NOMO-1 (cell line): Measurements from ENCODE around the gene ANGPTL4.
"Not testable (repeated sequence)": the region's sequence is repeated elsewhere in the genome, so short reads cannot be mapped to it uniquely, and the experiment has no call there.

Source experiments
- DNase-seq, 2 experiments: peaks; one replicate each; lab custom pipeline; 2025; ENCODE audit not compliant: unreplicated experiment in 2 of 2; lab: John Stamatoyannopoulos, UW

Gene ANGPTL4

DNA sequence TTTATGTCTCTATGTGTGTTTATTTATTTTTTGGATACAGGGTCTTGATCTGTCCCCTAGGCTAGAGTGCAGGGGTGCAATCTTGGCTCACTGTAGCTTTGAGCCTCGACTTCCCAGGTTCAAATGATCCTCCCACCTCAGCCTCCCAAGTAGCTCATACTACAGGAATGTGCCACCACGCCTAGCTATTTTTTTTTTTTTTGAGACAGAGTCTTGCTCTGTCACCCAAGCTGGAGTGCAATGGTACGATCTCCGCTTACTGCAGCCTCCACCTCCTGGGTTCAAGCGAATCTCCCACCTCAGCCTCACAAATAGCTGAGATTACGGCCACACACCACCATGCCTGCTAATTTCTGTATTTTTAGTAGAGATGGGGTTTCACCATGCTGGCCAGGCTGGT, 5.0 kb upstream of the ANGPTL4 start:
- no peak for DNase-seq

- DNase-seq: no peak
Measured at GRCh38 chr19:8360196-8360595, 3.8 kb upstream of the ANGPTL4 start.

DNA sequence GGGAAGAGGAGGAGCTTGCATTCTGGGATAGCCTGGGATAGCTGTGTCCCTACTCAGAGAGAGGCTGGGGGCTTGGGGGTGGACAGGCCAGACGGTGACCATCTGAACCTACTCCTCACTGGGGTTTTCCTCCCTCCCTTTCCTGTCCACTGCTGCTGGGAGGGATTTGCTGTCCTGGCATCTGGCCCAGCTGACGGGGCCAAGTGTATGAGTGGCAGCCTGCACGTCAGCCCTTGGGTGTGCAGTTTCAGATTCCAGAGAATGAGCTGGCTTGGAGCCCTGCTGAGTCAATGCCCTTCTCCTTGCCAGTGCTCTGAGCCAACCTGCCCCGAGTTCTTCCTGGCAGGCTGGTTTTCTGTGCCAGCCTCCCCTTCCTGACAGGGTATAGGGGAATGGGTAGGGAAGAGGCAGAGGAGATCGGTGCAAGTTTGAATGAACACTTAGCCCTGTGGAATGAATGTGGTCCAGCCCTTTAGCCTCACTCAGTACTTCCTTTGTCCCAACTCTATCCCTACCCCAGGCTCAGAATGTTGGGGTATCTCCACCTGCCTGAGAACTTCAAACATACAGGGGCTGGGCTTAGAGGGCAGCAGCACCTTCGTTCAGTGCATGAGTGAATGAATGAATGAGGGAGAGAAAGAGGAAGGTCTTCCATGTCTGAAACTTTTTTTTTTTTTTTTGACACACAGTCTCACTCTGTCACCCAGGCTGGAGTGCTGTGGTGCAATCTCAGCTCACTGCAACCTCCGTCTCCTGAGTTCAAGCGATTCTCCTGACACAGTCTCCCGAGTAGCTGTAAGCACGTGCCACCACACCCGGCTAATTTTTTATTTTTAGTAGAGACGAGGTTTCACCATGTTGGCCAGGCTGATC, 1.8 kb upstream of the ANGPTL4 start:
- peak in 1 of 2 experiments; percentile 25 for DNase-seq

DNA sequence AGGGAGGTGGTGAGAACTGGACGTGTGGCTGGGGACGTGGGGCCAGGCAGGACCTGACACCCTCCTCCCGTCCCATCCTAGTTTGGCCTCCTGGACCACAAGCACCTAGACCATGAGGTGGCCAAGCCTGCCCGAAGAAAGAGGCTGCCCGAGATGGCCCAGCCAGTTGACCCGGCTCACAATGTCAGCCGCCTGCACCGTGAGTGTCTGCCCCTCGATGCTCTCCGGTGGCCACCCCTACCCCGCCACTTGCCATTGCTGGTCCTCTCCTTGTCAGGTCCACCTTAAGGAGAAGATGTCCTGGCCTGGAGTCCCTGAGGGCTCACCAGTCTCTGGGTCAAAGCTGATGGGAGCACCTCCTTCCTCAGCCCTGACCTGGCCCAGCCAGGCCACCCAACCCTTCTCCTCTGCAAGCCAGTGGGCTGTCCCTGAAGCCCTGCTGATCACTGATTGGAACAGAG, 2.2 kb downstream of the ANGPTL4 start:
- DNase-seq: no peak

- DNase-seq: no peak
Measured at GRCh38 chr19:8366961-8367326, 3.0 kb downstream of the ANGPTL4 start.

DNA sequence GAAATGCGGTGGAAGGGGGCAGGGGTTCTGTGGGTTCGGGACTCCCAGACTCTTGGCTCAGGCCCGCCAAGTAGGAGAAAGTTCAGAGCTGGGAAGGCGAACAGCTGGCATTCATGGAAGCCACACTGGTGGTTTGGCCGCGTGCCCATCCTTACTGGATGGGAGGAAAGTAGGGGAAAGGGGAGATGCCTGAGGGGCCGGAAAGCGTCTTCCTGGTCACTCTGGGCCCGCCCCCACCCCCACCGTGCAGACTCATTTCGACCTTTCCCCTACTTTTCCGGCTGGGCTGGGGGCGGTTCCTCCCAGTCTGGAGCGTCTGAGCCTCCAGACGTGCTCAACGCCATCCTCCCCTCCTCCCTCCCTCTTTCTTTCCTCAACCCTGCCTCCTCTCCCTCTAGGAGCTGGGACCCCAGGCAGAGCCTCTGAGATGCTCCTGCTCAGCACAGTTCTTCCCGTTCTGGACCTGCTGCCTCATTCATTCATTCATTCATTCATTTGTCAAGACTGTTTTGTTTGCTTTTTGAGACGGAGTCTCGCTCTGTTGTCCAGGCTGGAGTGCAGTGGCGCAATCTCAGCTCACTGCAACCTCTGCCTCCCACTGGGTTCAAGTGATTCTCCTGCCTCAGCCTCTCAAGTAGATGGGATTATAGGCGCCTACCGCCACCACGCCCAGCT, 3.5 kb downstream of the ANGPTL4 start:
- DNase-seq: no peak

GRCh38 chr19:8370176-8371010, 6.4 kb downstream of the ANGPTL4 start:
- DNase-seq: no peak

DNA sequence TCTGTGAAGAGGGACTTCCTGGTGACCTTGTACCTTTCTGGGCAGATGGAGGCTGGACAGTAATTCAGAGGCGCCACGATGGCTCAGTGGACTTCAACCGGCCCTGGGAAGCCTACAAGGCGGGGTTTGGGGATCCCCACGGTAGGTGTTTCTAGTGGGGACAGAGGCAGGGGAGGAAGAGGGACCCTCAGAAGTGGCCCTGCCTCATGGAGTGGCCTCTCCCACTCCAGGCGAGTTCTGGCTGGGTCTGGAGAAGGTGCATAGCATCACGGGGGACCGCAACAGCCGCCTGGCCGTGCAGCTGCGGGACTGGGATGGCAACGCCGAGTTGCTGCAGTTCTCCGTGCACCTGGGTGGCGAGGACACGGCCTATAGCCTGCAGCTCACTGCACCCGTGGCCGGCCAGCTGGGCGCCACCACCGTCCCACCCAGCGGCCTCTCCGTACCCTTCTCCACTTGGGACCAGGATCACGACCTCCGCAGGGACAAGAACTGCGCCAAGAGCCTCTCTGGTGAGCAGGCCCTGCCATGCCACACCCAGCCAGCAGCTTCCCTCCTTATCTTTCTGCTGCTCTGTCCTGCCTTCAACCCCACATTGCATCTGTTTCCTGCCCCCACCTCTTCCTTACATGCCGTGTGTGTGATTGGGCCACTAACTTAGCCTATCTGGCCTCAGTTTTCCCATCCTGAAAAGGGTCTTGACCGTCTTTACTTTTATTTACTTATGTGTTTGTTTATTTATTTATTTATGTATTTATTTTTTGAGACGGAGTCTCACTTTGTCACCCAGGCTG, 7.3 kb downstream of the ANGPTL4 start:
- no peak for DNase-seq

DNA sequence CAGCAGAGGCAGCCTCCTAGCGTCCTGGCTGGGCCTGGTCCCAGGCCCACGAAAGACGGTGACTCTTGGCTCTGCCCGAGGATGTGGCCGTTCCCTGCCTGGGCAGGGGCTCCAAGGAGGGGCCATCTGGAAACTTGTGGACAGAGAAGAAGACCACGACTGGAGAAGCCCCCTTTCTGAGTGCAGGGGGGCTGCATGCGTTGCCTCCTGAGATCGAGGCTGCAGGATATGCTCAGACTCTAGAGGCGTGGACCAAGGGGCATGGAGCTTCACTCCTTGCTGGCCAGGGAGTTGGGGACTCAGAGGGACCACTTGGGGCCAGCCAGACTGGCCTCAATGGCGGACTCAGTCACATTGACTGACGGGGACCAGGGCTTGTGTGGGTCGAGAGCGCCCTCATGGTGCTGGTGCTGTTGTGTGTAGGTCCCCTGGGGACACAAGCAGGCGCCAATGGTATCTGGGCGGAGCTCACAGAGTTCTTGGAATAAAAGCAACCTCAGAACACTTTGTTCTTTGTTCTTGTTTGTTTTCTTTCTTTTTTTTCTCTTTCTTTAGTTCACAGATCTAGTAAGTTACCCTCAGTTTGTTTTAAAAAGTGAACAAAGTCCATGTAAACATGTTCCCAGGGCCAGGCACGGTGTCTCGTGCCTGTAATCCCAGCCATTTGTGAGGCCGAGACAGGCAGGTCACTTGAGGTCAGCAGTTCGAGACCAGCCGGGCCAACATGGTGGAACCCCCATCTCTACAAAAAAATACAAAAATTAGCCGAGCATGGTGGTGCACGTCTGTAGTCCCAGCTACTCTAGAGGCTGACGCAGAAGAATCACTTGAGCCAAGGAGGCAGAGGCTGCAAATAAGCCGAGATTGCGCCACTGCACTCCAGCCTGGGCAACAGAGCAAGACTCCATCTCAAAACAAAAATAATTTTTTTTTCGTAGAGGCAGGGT, 10.2 kb downstream of the ANGPTL4 start:
- no peak for DNase-seq

GRCh38 chr19:8375766-8376165, 11.8 kb downstream of the ANGPTL4 start:
- not testable (repeated sequence) for DNase-seq

DNA sequence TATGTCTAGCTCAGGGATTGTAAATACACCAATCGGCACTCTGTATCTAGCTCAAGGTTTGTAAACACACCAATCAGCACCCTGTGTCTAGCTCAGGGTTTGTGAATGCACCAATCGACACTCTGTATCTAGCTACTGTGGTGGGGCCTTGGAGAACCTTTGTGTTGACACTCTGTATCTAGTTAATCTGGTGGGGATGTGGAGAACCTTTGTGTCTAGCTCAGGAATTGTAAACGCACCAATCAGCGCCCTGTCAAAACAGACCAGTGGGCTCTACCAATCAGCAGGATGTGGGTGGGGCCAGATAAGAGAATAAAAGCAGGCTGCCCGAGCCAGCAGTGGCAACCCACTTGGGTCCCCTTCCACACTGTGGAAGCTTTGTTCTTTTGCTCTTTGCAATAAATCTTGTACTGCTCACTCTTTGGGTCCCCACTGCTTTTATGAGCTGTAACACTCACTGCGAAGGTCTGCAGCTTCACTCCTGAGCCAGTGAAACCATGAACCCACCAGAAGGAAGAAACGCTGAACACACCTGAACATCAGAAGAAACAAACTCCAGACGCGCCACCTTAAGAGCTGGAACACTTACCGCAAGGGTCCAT, 12.5 kb downstream of the ANGPTL4 start:
- DNase-seq: not testable (repeated sequence)

GRCh38 chr19:8377598-8377997, 13.6 kb downstream of the ANGPTL4 start:
- DNase-seq: no peak

DNA sequence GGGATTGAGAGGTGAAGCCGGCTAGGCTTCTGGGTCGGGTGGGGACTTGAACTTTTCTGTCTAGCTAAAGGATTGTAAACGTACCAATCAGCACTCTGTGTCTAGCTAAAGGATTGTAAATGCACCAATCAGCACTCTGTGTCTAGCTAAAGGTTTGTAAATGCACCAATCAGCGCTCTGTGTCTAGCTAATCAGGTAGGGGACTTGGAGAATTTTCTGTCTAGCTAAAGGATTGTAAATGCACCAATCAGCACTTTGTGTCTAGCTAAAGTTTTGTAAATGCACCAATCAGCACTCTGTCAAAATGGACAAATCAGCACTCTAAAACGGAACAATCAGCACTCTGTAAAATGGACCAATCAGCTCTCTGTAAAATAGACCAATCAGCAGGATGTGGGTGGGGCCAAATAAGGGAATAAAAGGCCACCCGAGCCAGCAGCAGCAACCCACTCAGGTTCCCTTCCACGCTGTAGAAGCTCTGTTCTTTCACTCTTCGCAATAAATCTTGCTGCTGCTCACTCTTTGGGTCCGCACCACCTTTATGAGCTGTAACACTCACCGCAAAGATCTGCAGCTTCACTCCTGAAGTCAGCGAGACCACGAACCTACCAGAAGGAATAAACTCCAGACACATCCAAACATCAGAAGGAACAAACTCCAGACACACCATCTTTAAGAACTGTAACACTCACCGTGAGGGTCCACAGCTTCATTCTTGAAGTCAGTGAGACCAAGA, 15.4 kb downstream of the ANGPTL4 start:
- not testable (repeated sequence) for DNase-seq

DNA sequence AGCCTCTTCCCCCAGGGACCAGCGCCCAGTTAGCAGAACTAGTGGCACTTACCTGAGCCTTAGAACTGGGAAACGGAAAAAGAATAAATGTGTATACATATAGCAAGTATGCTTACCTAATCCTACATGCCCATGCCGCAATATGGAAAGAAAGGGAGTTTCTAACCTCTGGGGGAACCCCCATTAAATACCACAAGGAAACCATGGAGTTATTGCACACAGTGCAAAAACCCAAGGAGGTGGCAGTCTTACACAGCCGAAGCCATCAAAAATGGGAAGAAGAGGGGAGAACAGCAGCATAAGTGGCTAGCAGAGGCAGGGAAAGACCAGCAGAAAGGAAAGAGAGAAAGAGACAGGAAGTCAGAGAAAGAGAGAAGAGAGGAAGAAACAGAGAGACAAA, 20.6 kb downstream of the ANGPTL4 start:
- DNase-seq: not testable (repeated sequence)

GRCh38 chr19:8385103-8385502, 21.1 kb downstream of the ANGPTL4 start:
- not testable (repeated sequence) for DNase-seq

DNA sequence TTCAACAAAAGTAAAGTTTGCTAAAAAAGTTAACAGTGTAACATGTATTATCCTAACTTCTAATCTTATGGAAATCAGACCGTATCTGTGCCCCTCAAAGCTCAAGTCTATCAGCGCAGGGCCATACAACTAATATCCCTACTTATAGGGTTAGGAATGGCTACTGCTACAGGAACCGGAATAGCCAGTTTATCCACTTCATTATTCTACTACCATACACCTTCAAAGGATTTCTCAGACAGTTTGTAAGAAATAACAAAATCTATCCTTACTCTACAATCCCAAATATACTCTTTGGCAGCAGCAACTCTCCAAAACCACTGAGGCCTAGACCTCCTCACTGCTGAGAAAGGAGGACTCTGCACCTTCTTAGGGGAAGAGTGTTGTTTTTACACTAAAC, 21.6 kb downstream of the ANGPTL4 start:
- not testable (repeated sequence) for DNase-seq

- not testable (repeated sequence) for DNase-seq
Measured at GRCh38 chr19:8386419-8386818, 22.5 kb downstream of the ANGPTL4 start.

DNA sequence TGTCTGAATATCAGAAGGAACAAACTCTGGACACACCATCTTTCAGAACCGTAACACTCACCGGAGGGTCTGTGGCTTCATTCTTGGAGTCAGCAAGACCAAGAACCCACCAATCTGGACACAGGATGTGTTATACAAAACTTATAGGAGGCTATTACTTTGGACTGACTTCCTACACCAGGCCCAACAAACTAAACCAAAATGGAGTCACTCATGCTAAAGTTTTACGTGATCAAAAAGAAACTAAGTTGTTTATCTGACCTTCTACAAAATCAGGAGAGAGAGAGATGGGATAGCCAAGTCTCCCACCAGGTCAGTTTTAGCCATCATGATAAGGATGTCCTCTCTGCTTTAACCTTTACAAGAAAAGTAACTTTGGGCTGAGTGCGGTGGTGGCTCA, 23.0 kb downstream of the ANGPTL4 start:
- DNase-seq: no peak
